Vagina (tissue), 2 donors: ENCODE data around the gene FABP1. TPM values are rescaled to one million over a fixed set of nuclear protein-coding genes. Genes with fewer than 3 reads are reported as not detected.

Experiments used
- DNase-seq, 2 donors: peaks; one replicate each; pipeline ENCODE4 v3.0.0-alpha.2; 2017; ENCODE audit errors: extremely low spot score in 2 of 2
- H3K27ac ChIP-seq: fragments of 200-600 bp; sonication (generic); one replicate; pipeline ENCODE4 v1.5.1; 2019
- H3K27me3 ChIP-seq: fragments of 200-600 bp; sonication (generic); one replicate; pipeline ENCODE4 v1.5.1; 2019
- H3K36me3 ChIP-seq, 2 donors: fragments of 200-600 bp; sonication (generic); one replicate each; pipeline ENCODE4 v1.5.1; 2017 to 2019
- H3K4me1 ChIP-seq: fragments of 200-600 bp; sonication (generic); one replicate; pipeline ENCODE4 v1.5.1; 2019
- H3K4me3 ChIP-seq, 2 donors: fragments of 200-600 bp; sonication (generic); 1 replicate in 1 of 2; 2 replicates in 1 of 2; pipeline ENCODE4 v1.5.1; 2016 to 2019
- H3K9me3 ChIP-seq: fragments of 200-600 bp; sonication (generic); one replicate; pipeline ENCODE4 v1.5.1; 2019
- CTCF ChIP-seq, 3 experiments: fragments of 450-650 bp in 2 of 3; fragments of 200-600 bp in 1 of 3; sonication (generic) in 1 of 3; IDR thresholded peaks; one replicate each; pipeline ENCODE4 v1.5.1; 2017 to 2019; ENCODE audit warnings: antibody characterized with exemption in 3 of 3, mild to moderate bottlenecking in 2 of 3, moderate library complexity in 2 of 3
- POLR2A ChIP-seq, 2 donors: fragments of 450-650 bp; IDR thresholded peaks; one replicate each; pipeline ENCODE4 v1.6.1; 2017; ENCODE audit warnings: antibody characterized with exemption in 2 of 2, mild to moderate bottlenecking in 2 of 2, moderate library complexity in 2 of 2
- POLR2AphosphoS5 ChIP-seq, 2 donors: sonication (generic); formaldehyde crosslinking; IDR thresholded peaks; one replicate each; pipeline ENCODE4 v1.9.0; 2017; ENCODE audit warnings: antibody characterized with exemption in 2 of 2, mild to moderate bottlenecking in 2 of 2, low read depth in 1 of 2; ENCODE audit not compliant: insufficient read depth in 1 of 2
- intact Hi-C: fragments of 100-400 bp; cut with DNase I; formaldehyde crosslinking; loops from one replicate; pipeline ENCODE4 v1.15.1; 2023
- total RNA-seq: library from RNA; depleted of rRNA; stranded (reverse); fragments of >200 nt; gene quantifications from one replicate; pipeline ENCODE4 v1.2.3, GENCODE V29; 2016

The FABP1 gene
- total RNA-seq, 1 donor from 2014 or later: not detected

- no peaks in the 10 kb centered on the region for H3K9me3 ChIP-seq
- H3K27me3 ChIP-seq: no peaks in the 10 kb centered on the region
- DNase-seq: peak in 1 of 2 donors; percentile 83
- no peaks in the 10 kb centered on the region for H3K4me1 ChIP-seq
- H3K4me3 ChIP-seq: no peak overlapping the region
- H3K36me3 ChIP-seq: no peaks in the 10 kb centered on the region
- TF ChIP-seq POLR2A (IDR thresholded peaks at IDR 0.05): no peak
- no peak for TF ChIP-seq CTCF (IDR thresholded peaks at IDR 0.05)
- TF ChIP-seq POLR2AphosphoS5 (IDR thresholded peaks at IDR 0.05; ENCODE audit: insufficient read depth in 1 of 2, low read depth in 1 of 2): no peak
- intact Hi-C loops: no loop called here
- H3K27ac ChIP-seq: no peak overlapping the region
These were observed 3.5 kb upstream of the FABP1 start for GRCh38 chr2:88131201-88131998.

- TF ChIP-seq CTCF (IDR thresholded peaks at IDR 0.05) (no peak), POLR2A (IDR thresholded peaks at IDR 0.05) (no peak), POLR2AphosphoS5 (IDR thresholded peaks at IDR 0.05; ENCODE audit: insufficient read depth in 1 of 2, low read depth in 1 of 2) (no peak)
- Histone ChIP-seq H3K9me3 (no peaks in the 10 kb centered on the region), H3K27me3 (no peaks in the 10 kb centered on the region), H3K36me3 (no peaks in the 10 kb centered on the region), H3K27ac (no peak overlapping the region), H3K4me1 (no peaks in the 10 kb centered on the region), H3K4me3 (no peak overlapping the region)
- peak in 1 of 2 donors; percentile 74 for DNase-seq
- intact Hi-C loops: no loop called here
These were observed 1.6 kb upstream of the FABP1 start for GRCh38 chr2:88129313-88129959.

- no peak for TF ChIP-seq POLR2A (IDR thresholded peaks at IDR 0.05)
- no peak for TF ChIP-seq POLR2AphosphoS5 (IDR thresholded peaks at IDR 0.05; ENCODE audit: insufficient read depth in 1 of 2, low read depth in 1 of 2)
- TF ChIP-seq CTCF (IDR thresholded peaks at IDR 0.05): no peak
- Histone ChIP-seq H3K4me3 (no peak overlapping the region), H3K4me1 (no peaks in the 10 kb centered on the region), H3K27me3 (no peaks in the 10 kb centered on the region), H3K27ac (no peak overlapping the region), H3K9me3 (no peaks in the 10 kb centered on the region), H3K36me3 (no peaks in the 10 kb centered on the region)
- DNase-seq: peak in 1 of 2 donors; percentile 60
- intact Hi-C loops: no loop called here
These were observed 921 bp upstream of the FABP1 start for GRCh38 chr2:88128654-88129312.

GRCh38 chr2:88127638-88127887, 299 bp downstream of the FABP1 start:
- Histone ChIP-seq H3K4me1 (no peaks in the 10 kb centered on the region), H3K36me3 (no peaks in the 10 kb centered on the region), H3K27ac (no peak overlapping the region), H3K27me3 (no peaks in the 10 kb centered on the region), H3K9me3 (no peaks in the 10 kb centered on the region), H3K4me3 (no peak overlapping the region)
- no peak for TF ChIP-seq POLR2AphosphoS5 (IDR thresholded peaks at IDR 0.05; ENCODE audit: insufficient read depth in 1 of 2, low read depth in 1 of 2)
- intact Hi-C loops: no loop called here
- peak in 1 of 2 donors; percentile 37 for DNase-seq

GRCh38 chr2:88126772-88127637, 857 bp downstream of the FABP1 start:
- H3K36me3 ChIP-seq: no peaks in the 10 kb centered on the region
- H3K27me3 ChIP-seq: no peaks in the 10 kb centered on the region
- no peaks in the 10 kb centered on the region for H3K9me3 ChIP-seq
- intact Hi-C loops: no loop called here
- no peak overlapping the region for H3K4me3 ChIP-seq
- TF ChIP-seq POLR2A (IDR thresholded peaks at IDR 0.05): no peak
- no peak for TF ChIP-seq CTCF (IDR thresholded peaks at IDR 0.05)
- TF ChIP-seq POLR2AphosphoS5 (IDR thresholded peaks at IDR 0.05; ENCODE audit: insufficient read depth in 1 of 2, low read depth in 1 of 2): no peak
- no peak overlapping the region for H3K27ac ChIP-seq
- H3K4me1 ChIP-seq: no peaks in the 10 kb centered on the region
- DNase-seq: peak in 1 of 2 donors; percentile 47
